Activated CD8-positive, alpha-beta memory T cell treated with anti-CD3 and anti-CD28 coated beads for 1 hour (primary cell): ENCODE measurements around the gene SCN8A.
"Not testable (repeated sequence)": the region's sequence is repeated elsewhere in the genome, so short reads cannot be mapped to it uniquely, and the experiment has no call there.

Experiments used
- DNase-seq, 2 donors: peaks; one replicate each; pipeline ENCODE4 v3.0.0-alpha.2; 2020; ENCODE audit warnings: low read depth in 1 of 2; ENCODE audit errors: extremely low read depth in 1 of 2

SCN8A gene

GRCh38 chr12:51622564-51622963 lies 31.5 kb downstream of the SCN8A start:
- no peak for DNase-seq

GRCh38 chr12:51625370-51625769 lies 34.3 kb downstream of the SCN8A start:
- no peak for DNase-seq

DNA sequence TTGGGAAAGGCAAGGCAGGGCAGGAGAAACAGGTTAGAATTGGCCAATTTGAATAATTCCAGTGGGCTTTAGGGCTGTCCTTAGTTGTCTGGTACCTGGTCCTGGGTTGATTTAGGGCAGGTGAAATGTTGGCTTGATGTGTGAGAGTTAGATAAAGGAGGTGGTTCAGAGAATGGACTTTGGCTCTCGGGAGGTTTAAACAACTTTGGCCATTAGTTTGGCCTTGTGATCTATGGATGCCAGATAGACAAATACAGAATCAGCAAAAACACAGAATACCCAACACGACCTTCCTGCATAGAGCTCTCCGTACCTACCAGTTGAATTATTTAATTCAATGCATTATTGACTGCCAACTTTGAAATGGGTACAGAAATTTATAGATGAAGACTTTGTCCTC lies 35.1 kb downstream of the SCN8A start:
- DNase-seq, result no peak

DNA sequence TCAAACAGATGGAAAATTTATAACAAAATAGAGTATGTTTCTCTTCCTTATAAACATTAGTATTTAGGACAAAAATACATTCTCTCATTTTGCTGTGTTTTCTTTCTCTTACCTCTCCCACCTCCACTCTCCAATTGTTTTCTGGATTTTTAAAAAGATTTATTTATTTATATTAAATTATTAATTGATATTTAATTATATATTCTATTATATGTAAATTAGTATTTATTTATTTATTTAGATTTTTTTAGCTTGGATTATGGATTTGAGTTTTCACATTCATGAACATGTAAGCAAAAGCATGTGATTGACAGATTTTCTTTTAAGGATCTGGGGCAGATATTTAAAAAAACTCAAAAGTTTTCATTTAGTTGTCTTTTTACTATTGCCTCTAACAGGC lies 35.6 kb downstream of the SCN8A start:
- DNase-seq, result no peak

DNA sequence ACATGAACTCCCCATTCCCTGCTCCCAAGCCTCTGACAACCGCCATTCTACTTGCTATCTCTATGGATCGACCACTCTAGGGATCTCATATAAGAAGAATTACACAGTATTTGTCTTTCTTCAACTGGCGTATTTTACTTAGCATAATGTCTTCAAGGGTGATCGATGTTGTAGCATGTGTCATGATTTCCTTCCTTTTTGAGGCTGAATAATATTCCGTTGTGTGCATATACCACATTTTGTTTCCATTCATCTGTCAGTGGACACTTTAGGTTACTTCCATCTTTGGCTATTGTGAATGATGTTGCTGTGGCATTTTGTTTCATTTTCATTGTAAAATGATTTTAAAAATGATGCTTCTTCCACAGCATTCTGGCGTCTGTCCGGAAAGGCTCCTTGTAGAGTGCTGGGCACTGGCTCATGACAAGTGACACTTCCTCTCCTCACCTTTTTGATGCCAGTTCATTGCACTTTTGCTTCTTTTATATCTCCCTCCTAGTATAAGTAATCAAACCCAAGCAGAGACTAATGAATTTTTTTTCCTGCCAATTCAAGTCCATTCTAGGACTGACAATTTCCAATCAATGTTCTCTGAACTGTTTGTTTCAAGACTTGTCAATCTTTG lies 39.3 kb downstream of the SCN8A start:
- DNase-seq, result no peak

- no peak for DNase-seq
These were observed 40.0 kb downstream of the SCN8A start for GRCh38 chr12:51630986-51631385.

DNA sequence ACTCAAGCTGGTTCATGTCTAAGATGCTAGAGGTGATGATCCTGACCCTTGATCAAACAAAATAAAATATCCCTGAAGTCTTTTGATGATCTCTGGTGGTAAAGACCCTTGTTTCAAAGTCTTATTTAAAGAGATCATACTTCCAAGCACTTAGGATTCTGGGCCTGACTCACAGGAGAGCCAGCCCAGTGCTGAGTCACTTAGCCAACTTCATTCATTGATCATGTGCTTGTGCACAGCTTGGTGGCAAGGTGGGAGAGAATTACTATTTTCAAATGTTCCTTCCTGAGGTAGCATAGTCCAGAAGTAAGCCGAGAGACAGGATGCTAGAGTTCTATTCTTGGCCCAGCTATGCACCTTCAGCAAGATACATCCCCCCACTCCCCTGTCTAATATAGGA lies 40.6 kb downstream of the SCN8A start:
- no peak for DNase-seq

DNA sequence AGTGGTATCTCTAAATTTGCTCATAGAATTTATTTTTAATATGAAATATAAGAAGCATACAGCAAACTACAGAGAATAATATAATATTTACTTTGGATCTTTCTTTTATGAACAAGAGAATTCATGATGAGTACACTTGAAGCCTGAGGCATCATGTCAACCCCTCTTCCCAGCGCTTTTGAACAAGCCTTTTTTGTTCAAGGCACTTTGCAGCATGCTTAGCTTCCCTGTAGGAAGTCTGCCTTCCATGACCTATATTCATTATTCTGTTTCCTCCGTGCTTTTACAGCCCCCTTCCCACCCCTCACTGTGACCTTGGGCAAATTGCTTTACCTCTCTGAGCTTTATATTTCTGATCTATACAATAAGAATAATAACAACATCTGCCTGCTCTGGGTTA lies 41.6 kb downstream of the SCN8A start:
- DNase-seq, result no peak

GRCh38 chr12:51635346-51635745 lies 44.3 kb downstream of the SCN8A start:
- DNase-seq, result no peak

- no peak for DNase-seq
These were observed 45.5 kb downstream of the SCN8A start for GRCh38 chr12:51636581-51636980.

- no peak for DNase-seq
These were observed 46.0 kb downstream of the SCN8A start for GRCh38 chr12:51636986-51637385.

GRCh38 chr12:51639361-51639760 lies 48.3 kb downstream of the SCN8A start:
- DNase-seq, result no peak

GRCh38 chr12:51642286-51642685 lies 51.3 kb downstream of the SCN8A start:
- no peak for DNase-seq

- DNase-seq, result no peak
These were observed 52.9 kb downstream of the SCN8A start for GRCh38 chr12:51643951-51644350.

DNA sequence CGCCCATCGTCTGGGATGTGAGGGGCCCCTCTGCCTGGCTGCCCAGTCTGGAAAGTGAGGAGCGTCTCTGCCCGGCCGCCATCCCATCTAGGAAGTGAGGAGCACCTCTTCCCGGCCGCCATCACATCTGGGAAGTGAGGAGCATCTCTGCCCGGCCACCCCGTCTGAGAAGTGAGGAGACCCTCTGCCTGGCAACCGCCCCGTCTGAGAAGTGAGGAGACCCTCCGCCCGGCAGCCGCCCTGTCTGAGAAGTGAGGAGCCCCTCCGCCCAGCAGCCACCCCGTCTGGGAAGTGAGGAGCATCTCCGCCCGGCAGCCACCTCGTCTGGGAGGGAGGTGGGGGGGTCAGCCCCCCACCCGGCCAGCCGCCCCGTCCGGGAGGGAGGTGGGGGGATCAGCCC lies 53.7 kb downstream of the SCN8A start:
- DNase-seq, result not testable (repeated sequence)

DNA sequence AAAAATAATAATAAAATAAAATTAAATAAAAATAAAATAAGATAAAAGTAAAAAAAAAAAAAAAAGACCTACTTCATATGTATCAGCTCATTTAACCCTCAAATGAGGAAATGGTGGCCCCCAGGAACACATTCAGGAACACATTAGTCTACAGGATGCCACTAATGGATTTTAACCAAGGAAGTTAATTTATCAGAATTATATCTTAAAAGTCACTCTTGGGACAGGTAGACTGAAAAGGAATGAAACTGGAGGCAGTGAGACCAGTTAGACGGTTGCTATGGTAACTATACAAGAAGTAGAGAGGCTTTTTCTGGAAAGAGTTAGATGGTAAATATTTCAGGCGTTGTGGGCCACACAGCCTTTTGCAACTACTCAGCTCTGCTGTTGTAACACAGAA lies 54.9 kb downstream of the SCN8A start:
- DNase-seq, result no peak

DNA sequence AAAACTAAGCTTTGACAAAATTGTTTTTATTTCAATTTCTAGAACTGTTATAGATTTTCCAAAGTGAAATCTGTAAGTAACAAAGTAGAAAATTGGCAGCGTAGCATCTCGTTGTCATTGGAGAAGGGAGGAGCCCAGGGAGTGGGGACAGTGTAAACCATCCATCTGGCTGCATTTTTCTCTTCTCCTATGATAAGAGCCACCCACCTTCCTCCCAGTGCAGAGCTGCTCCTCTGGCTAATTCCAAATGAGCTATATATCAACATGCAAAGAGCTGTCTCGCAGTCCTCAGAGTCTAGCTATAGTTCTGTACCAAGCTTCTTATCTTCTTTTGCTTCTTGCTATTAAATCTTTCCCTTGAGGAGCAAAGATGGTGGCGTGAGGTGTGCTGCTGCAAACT lies 56.6 kb downstream of the SCN8A start:
- DNase-seq, result no peak

- DNase-seq, result no peak
These were observed 62.4 kb downstream of the SCN8A start for GRCh38 chr12:51653431-51653830.

- no peak for DNase-seq
These were observed 70.2 kb downstream of the SCN8A start for GRCh38 chr12:51661199-51661598.

DNA sequence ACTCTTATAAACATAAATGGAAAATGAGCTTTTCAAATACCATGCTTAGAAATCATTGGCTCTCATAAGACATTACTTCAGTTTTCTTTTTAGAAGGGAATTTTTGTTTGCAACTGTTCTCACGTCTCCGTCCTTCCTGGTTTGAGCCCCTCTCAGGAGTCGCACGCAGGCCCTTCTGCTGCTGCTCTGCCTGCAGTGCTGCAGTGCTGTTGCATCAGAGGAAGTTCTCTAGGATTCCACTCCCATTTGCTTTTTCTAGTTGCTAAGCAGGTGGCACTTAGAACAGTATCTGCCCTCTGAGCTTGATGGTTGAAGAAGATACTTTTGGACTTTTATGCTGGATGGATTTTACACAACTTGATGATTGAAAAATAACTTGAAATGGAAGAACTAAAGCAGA lies 70.8 kb downstream of the SCN8A start:
- no peak for DNase-seq

- DNase-seq, result no peak
These were observed 71.7 kb downstream of the SCN8A start for GRCh38 chr12:51662728-51663154.

- DNase-seq, result no peak
These were observed 72.4 kb downstream of the SCN8A start for GRCh38 chr12:51663390-51663789.

DNA sequence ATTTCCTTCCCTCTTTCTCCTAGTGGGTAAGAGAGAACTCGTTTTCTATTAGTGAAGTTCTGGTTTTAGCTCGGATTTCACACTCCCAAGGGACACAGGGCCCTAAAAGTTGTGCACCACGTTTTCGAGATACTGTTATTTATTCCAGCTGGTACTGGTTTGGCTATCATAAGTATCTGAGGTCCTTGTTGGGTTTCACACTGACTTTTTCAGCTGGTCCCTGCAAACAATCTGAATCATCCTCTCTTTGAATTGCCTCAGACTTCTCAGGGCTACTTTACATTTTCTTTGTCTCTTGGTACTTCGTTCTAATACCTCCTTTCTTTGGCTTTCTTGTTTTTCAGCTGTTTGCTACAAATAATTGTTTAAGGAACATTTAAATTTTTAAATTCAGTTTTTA lies 75.7 kb downstream of the SCN8A start:
- DNase-seq, result no peak
